ENCODE data around the gene EPHB3.

DNA sequence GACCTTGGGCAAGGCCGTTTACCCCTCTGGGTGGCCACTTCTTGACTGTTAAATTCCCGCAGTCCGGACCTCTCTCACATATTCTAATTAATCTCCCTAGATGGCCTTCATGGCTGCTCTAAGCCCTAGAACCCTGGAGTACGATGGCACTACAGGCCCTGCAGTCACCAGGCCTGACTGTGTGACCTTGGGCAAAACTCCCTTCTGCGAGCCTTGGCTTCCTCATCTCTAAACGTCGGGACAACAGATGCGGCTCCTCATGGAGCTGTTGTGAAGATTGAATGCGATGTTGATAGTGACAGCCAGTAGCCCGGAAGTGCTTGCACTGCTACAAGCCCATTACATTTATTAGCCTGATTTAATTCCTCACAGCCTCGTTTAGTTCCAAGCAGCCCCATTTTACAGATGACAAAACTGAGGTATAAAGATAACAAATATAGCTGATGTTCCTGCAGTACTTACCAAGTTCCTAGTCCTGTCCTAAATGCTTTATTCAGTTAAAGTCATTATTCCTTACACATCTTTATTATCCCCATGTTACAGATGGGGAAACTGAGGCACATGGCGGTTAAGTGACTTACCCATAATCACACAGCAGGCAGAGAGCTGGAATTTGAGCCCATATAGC, 10.3 kb downstream of the EPHB3 start:
- TF ChIP-seq, protein P1, sequence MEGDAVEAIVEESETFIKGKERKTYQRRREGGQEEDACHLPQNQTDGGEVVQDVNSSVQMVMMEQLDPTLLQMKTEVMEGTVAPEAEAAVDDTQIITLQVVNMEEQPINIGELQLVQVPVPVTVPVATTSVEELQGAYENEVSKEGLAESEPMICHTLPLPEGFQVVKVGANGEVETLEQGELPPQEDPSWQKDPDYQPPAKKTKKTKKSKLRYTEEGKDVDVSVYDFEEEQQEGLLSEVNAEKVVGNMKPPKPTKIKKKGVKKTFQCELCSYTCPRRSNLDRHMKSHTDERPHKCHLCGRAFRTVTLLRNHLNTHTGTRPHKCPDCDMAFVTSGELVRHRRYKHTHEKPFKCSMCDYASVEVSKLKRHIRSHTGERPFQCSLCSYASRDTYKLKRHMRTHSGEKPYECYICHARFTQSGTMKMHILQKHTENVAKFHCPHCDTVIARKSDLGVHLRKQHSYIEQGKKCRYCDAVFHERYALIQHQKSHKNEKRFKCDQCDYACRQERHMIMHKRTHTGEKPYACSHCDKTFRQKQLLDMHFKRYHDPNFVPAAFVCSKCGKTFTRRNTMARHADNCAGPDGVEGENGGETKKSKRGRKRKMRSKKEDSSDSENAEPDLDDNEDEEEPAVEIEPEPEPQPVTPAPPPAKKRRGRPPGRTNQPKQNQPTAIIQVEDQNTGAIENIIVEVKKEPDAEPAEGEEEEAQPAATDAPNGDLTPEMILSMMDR (IDR thresholded peaks at IDR 0.05), result no peak
- TF ChIP-seq POLR2AphosphoS5 (IDR thresholded peaks at IDR 0.05; ENCODE audit: low read depth, low read length), result no peak

Measured in Panc1 (cell line).